GM23338 (cell line): ENCODE measurements around the gene HTT. TPM values are rescaled to one million over a fixed set of nuclear protein-coding genes. Genes with fewer than 3 reads are reported as not detected.

ENCODE experiments used
- ATAC-seq: fragments of 200-7000 bp; cut with Tn5 transposase; 3 replicates; pipeline ENCODE4 v1.9.1; 2020
- DNase-seq: peaks from one replicate; pipeline ENCODE4 v3.0.0-alpha.2; 2015; ENCODE audit warnings: low spot score
- H2AFZ ChIP-seq: fragments of 200-600 bp; sonication (generic); 2 replicates; pipeline ENCODE4 v1.8.0; 2016; ENCODE audit warnings: antibody characterized with exemption, mild to moderate bottlenecking, moderate library complexity
- H3F3A ChIP-seq: fragments of 200-600 bp; sonication (generic); replicated peaks from 2 replicates; pipeline ENCODE4 v1.8.0; 2017; ENCODE audit warnings: antibody characterized with exemption, mixed run types, low read depth
- H3K27ac ChIP-seq: fragments of 200-600 bp; sonication (generic); 2 replicates; pipeline ENCODE4 v1.6.1; 2016; ENCODE audit warnings: low read depth
- H3K27me3 ChIP-seq: fragments of 200-600 bp; sonication (generic); 2 replicates; pipeline ENCODE4 v1.8.0; 2016; ENCODE audit warnings: mild to moderate bottlenecking, mixed run types, moderate library complexity; ENCODE audit not compliant: insufficient read depth
- H3K36me3 ChIP-seq: fragments of 200-600 bp; sonication (generic); 2 replicates; pipeline ENCODE4 v1.8.0; 2016; ENCODE audit warnings: mild to moderate bottlenecking; ENCODE audit not compliant: insufficient read depth
- H3K4me1 ChIP-seq: fragments of 200-600 bp; sonication (generic); 2 replicates; pipeline ENCODE4 v1.8.0; 2016; ENCODE audit warnings: mild to moderate bottlenecking, moderate library complexity; ENCODE audit not compliant: insufficient read depth
- H3K4me2 ChIP-seq: fragments of 200-600 bp; sonication (generic); 2 replicates; pipeline ENCODE4 v1.7.1; 2017; ENCODE audit warnings: mixed run types
- H3K4me3 ChIP-seq: fragments of 200-600 bp; sonication (generic); 2 replicates; pipeline ENCODE4 v1.6.1; 2016; ENCODE audit warnings: mixed run types
- H3K79me2 ChIP-seq: fragments of 200-600 bp; sonication (generic); replicated peaks from 2 replicates; pipeline ENCODE4 v1.8.0; 2017; ENCODE audit warnings: mild to moderate bottlenecking; ENCODE audit not compliant: insufficient read depth
- H3K9me2 ChIP-seq: fragments of 200-600 bp; sonication (generic); 2 replicates; pipeline ENCODE4 v1.8.0; 2017; ENCODE audit not compliant: insufficient read depth
- H4K20me1 ChIP-seq: fragments of 200-600 bp; sonication (generic); replicated peaks from 2 replicates; pipeline ENCODE4 v1.8.0; 2017; ENCODE audit warnings: mild to moderate bottlenecking; ENCODE audit not compliant: insufficient read depth
- H3K27ac Mint-ChIP-seq: 2 replicates; pipeline ENCODE4 v1.8.0; 2020; ENCODE audit warnings: inconsistent platforms, mild to moderate bottlenecking, moderate library complexity, mixed read lengths
- H3K27me3 Mint-ChIP-seq: 3 replicates; pipeline ENCODE4 v1.8.0; 2022; ENCODE audit warnings: low read depth, mild to moderate bottlenecking, moderate library complexity, mixed read lengths, inconsistent platforms; ENCODE audit not compliant: insufficient read depth, poor library complexity
- H3K36me3 Mint-ChIP-seq: 3 replicates; pipeline ENCODE4 v1.8.0; 2021; ENCODE audit warnings: low read depth, mild to moderate bottlenecking, inconsistent platforms, moderate library complexity, mixed read lengths
- H3K4me1 Mint-ChIP-seq: 3 replicates; pipeline ENCODE4 v1.8.0; 2020; ENCODE audit warnings: mild to moderate bottlenecking, inconsistent platforms, mixed read lengths
- H3K4me3 Mint-ChIP-seq: 3 replicates; pipeline ENCODE4 v1.8.0; 2021; ENCODE audit warnings: moderate library complexity, mild to moderate bottlenecking, inconsistent platforms, mixed read lengths
- H3K9me3 Mint-ChIP-seq: 3 replicates; pipeline ENCODE4 v1.8.0; 2020; ENCODE audit warnings: moderate library complexity, mild to moderate bottlenecking, inconsistent platforms, mixed read lengths
- EZH2 ChIP-seq: fragments of 200-600 bp; sonication (generic); IDR thresholded peaks from one replicate; pipeline ENCODE4 v1.8.0; 2017; ENCODE audit warnings: antibody characterized with exemption, mild to moderate bottlenecking, low read depth; ENCODE audit not compliant: unreplicated experiment
- NANOG ChIP-seq: IDR thresholded peaks from 2 replicates; pipeline ENCODE4 v1.6.1; 2016; ENCODE audit warnings: antibody characterized with exemption, borderline replicate concordance
- POLR2AphosphoS5 ChIP-seq: IDR thresholded peaks from 2 replicates; pipeline ENCODE4 v1.6.1; 2016; ENCODE audit warnings: antibody characterized with exemption, low read depth
- ZNF114 ChIP-seq: fragments of 250-450 bp; sonication (Bioruptor Pico); IDR thresholded peaks from 2 replicates; pipeline ENCODE4 v1.5.0; 2020; ENCODE audit warnings: mild to moderate bottlenecking, moderate library complexity
- ZNF331 ChIP-seq: fragments of 250-450 bp; sonication (Bioruptor Pico); IDR thresholded peaks from 2 replicates; pipeline ENCODE4 v1.5.0; 2020; ENCODE audit warnings: low read depth, mild to moderate bottlenecking, moderate library complexity
- polyA plus RNA-seq: library from polyadenylated mRNA; unstranded; fragments of >200 nt; fragmentation: Nextera tagmentation; extraction: Ambion mirVana; gene quantifications from 2 replicates; pipeline ENCODE4 v1.2.1, GENCODE V29; 2016
- total RNA-seq: library from RNA; depleted of rRNA; stranded (reverse); fragments of >200 nt; shearing (Covaris generic); gene quantifications from 2 replicates; pipeline ENCODE4 v1.2.3, GENCODE V29; 2014
- TF ChIP-seq, protein P1 (sequence below): fragments of 250-450 bp; sonication (Bioruptor Pico); IDR thresholded peaks from 2 replicates; pipeline ENCODE4 v1.5.0; 2020; ENCODE audit warnings: mild to moderate bottlenecking, moderate library complexity
- TF ChIP-seq, protein P2 (sequence below): IDR thresholded peaks from one replicate; pipeline ENCODE4 v1.6.1; 2018; ENCODE audit warnings: antibody characterized with exemption; ENCODE audit not compliant: unreplicated experiment

HTT gene
- total and polyA plus RNA-seq, 2 experiments from 2014 or later = 26.6 to 67.7 TPM

DNA sequence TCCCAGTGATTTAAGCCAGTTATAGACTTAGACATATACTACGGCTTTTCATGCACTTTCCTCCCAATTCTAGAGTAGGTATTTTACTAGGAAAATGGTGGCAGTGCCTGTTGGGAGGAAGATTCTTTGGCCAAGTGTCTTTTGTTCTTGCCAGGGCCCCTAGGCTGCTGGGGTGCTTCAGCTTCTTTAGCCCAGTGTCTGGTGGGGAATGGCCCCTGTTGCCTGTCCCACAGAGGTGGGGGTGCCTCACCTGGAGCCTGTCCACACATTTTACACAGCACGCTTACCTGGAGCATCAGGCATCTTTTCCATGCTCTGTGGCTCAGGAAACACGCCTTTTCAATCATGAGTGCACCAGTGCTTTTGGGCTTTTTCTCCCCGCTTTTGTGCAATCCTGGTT is 141.3 kb downstream of the HTT start (continued):
- TF ChIP-seq, protein P1, sequence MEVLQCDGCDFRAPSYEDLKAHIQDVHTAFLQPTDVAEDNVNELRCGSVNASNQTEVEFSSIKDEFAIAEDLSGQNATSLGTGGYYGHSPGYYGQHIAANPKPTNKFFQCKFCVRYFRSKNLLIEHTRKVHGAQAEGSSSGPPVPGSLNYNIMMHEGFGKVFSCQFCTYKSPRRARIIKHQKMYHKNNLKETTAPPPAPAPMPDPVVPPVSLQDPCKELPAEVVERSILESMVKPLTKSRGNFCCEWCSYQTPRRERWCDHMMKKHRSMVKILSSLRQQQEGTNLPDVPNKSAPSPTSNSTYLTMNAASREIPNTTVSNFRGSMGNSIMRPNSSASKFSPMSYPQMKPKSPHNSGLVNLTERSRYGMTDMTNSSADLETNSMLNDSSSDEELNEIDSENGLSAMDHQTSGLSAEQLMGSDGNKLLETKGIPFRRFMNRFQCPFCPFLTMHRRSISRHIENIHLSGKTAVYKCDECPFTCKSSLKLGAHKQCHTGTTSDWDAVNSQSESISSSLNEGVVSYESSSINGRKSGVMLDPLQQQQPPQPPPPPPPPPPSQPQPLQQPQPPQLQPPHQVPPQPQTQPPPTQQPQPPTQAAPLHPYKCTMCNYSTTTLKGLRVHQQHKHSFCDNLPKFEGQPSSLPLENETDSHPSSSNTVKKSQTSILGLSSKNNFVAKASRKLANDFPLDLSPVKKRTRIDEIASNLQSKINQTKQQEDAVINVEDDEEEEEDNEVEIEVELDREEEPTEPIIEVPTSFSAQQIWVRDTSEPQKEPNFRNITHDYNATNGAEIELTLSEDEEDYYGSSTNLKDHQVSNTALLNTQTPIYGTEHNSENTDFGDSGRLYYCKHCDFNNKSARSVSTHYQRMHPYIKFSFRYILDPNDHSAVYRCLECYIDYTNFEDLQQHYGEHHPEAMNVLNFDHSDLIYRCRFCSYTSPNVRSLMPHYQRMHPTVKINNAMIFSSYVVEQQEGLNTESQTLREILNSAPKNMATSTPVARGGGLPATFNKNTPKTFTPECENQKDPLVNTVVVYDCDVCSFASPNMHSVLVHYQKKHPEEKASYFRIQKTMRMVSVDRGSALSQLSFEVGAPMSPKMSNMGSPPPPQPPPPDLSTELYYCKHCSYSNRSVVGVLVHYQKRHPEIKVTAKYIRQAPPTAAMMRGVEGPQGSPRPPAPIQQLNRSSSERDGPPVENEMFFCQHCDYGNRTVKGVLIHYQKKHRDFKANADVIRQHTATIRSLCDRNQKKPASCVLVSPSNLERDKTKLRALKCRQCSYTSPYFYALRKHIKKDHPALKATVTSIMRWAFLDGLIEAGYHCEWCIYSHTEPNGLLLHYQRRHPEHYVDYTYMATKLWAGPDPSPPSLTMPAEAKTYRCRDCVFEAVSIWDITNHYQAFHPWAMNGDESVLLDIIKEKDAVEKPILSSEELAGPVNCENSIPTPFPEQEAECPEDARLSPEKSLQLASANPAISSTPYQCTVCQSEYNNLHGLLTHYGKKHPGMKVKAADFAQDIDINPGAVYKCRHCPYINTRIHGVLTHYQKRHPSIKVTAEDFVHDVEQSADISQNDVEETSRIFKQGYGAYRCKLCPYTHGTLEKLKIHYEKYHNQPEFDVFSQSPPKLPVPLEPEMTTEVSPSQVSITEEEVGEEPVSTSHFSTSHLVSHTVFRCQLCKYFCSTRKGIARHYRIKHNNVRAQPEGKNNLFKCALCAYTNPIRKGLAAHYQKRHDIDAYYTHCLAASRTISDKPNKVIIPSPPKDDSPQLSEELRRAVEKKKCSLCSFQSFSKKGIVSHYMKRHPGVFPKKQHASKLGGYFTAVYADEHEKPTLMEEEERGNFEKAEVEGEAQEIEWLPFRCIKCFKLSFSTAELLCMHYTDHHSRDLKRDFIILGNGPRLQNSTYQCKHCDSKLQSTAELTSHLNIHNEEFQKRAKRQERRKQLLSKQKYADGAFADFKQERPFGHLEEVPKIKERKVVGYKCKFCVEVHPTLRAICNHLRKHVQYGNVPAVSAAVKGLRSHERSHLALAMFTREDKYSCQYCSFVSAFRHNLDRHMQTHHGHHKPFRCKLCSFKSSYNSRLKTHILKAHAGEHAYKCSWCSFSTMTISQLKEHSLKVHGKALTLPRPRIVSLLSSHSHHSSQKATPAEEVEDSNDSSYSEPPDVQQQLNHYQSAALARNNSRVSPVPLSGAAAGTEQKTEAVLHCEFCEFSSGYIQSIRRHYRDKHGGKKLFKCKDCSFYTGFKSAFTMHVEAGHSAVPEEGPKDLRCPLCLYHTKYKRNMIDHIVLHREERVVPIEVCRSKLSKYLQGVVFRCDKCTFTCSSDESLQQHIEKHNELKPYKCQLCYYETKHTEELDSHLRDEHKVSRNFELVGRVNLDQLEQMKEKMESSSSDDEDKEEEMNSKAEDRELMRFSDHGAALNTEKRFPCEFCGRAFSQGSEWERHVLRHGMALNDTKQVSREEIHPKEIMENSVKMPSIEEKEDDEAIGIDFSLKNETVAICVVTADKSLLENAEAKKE = no peak
- TF ChIP-seq, protein P2, sequence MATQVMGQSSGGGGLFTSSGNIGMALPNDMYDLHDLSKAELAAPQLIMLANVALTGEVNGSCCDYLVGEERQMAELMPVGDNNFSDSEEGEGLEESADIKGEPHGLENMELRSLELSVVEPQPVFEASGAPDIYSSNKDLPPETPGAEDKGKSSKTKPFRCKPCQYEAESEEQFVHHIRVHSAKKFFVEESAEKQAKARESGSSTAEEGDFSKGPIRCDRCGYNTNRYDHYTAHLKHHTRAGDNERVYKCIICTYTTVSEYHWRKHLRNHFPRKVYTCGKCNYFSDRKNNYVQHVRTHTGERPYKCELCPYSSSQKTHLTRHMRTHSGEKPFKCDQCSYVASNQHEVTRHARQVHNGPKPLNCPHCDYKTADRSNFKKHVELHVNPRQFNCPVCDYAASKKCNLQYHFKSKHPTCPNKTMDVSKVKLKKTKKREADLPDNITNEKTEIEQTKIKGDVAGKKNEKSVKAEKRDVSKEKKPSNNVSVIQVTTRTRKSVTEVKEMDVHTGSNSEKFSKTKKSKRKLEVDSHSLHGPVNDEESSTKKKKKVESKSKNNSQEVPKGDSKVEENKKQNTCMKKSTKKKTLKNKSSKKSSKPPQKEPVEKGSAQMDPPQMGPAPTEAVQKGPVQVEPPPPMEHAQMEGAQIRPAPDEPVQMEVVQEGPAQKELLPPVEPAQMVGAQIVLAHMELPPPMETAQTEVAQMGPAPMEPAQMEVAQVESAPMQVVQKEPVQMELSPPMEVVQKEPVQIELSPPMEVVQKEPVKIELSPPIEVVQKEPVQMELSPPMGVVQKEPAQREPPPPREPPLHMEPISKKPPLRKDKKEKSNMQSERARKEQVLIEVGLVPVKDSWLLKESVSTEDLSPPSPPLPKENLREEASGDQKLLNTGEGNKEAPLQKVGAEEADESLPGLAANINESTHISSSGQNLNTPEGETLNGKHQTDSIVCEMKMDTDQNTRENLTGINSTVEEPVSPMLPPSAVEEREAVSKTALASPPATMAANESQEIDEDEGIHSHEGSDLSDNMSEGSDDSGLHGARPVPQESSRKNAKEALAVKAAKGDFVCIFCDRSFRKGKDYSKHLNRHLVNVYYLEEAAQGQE = no peak
- TF ChIP-seq ZNF114 (CRISPR knock-in tag) (no peak), NANOG (no peak)

DNA sequence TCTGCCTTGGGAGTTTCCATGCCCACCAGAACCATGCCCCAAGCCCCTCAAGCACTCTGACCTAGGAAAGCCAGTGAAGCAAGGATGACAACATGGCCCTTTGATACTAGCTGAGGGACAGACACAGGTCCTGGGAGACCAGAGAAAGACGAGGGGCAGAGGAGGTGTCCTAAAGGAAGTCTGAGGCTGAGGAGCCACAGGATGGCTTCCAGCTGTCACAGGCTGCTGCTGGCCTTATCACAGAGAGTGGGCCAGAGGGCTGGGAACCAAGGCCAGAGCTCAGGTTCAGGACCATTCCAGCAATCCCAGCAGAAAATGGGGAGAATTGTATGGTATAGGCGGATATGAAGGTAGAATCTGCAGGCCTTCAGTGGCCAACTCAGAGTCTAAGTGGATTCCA is 142.8 kb downstream of the HTT start:
- ATAC-seq = no peak
- no peak overlapping the region for H3K27ac Mint-ChIP-seq
- TF ChIP-seq EZH2 (no peak), POLR2AphosphoS5 (no peak), ZNF331 (CRISPR knock-in tag) (no peak)
- TF ChIP-seq, protein P1 = no peak

More for the DNA sequence above, 142.8 kb downstream of the HTT start:
- no peak for DNase-seq
- H2AFZ ChIP-seq = no peak overlapping the region
- H3K9me2 ChIP-seq = no peaks in the 10 kb centered on the region
- no peaks in the 10 kb centered on the region for H3F3A ChIP-seq
- H3K4me2 ChIP-seq = no peak overlapping the region
- H3K4me1 ChIP-seq = no peaks in the 10 kb centered on the region
- no peaks in the 10 kb centered on the region for H3K79me2 ChIP-seq
- peaks cover 13% of the 10 kb centered on the region for H3K36me3 ChIP-seq
- Mint-ChIP-seq H3K4me1 (no peaks in the 10 kb centered on the region), H3K9me3 (no peaks in the 10 kb centered on the region), H3K27me3 (peaks cover 4% of the 10 kb centered on the region), H3K36me3 (peaks cover 67% of the 10 kb centered on the region), H3K4me3 (no peak overlapping the region)
- no peak overlapping the region for H3K27ac ChIP-seq
- H3K4me3 ChIP-seq = no peak overlapping the region
- no peaks in the 10 kb centered on the region for H3K27me3 ChIP-seq
- no peaks in the 10 kb centered on the region; the same call in none of the 2 replicates for H4K20me1 ChIP-seq
